Measurements from ENCODE around the gene CAMTA1.

GRCh38 chr1:6898974-6899539 is 113.8 kb downstream of the CAMTA1 start:
- TF ChIP-seq EP300 (conservative IDR thresholded peaks at IDR 0.05; ENCODE audit: poor library complexity, severe bottlenecking) = no peak
- TF ChIP-seq, protein P1, sequence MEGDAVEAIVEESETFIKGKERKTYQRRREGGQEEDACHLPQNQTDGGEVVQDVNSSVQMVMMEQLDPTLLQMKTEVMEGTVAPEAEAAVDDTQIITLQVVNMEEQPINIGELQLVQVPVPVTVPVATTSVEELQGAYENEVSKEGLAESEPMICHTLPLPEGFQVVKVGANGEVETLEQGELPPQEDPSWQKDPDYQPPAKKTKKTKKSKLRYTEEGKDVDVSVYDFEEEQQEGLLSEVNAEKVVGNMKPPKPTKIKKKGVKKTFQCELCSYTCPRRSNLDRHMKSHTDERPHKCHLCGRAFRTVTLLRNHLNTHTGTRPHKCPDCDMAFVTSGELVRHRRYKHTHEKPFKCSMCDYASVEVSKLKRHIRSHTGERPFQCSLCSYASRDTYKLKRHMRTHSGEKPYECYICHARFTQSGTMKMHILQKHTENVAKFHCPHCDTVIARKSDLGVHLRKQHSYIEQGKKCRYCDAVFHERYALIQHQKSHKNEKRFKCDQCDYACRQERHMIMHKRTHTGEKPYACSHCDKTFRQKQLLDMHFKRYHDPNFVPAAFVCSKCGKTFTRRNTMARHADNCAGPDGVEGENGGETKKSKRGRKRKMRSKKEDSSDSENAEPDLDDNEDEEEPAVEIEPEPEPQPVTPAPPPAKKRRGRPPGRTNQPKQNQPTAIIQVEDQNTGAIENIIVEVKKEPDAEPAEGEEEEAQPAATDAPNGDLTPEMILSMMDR (IDR thresholded peaks at IDR 0.05; ENCODE audit: poor library complexity, severe bottlenecking) = no peak
- TF ChIP-seq, protein P2, sequence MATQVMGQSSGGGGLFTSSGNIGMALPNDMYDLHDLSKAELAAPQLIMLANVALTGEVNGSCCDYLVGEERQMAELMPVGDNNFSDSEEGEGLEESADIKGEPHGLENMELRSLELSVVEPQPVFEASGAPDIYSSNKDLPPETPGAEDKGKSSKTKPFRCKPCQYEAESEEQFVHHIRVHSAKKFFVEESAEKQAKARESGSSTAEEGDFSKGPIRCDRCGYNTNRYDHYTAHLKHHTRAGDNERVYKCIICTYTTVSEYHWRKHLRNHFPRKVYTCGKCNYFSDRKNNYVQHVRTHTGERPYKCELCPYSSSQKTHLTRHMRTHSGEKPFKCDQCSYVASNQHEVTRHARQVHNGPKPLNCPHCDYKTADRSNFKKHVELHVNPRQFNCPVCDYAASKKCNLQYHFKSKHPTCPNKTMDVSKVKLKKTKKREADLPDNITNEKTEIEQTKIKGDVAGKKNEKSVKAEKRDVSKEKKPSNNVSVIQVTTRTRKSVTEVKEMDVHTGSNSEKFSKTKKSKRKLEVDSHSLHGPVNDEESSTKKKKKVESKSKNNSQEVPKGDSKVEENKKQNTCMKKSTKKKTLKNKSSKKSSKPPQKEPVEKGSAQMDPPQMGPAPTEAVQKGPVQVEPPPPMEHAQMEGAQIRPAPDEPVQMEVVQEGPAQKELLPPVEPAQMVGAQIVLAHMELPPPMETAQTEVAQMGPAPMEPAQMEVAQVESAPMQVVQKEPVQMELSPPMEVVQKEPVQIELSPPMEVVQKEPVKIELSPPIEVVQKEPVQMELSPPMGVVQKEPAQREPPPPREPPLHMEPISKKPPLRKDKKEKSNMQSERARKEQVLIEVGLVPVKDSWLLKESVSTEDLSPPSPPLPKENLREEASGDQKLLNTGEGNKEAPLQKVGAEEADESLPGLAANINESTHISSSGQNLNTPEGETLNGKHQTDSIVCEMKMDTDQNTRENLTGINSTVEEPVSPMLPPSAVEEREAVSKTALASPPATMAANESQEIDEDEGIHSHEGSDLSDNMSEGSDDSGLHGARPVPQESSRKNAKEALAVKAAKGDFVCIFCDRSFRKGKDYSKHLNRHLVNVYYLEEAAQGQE (IDR thresholded peaks at IDR 0.05; ENCODE audit: borderline replicate concordance) = no peak

All from neural cell (in vitro differentiated cells).